ENCODE results near the gene PPAT. TPM values are rescaled to one million over a fixed set of nuclear protein-coding genes. Genes with fewer than 3 reads are reported as not detected.
"Not testable (repeated sequence)": the region's sequence is repeated elsewhere in the genome, so short reads cannot be mapped to it uniquely, and the experiment has no call there.

PPAT gene
- polyA plus RNA-seq, 1 experiment = 3.2 TPM

DNA sequence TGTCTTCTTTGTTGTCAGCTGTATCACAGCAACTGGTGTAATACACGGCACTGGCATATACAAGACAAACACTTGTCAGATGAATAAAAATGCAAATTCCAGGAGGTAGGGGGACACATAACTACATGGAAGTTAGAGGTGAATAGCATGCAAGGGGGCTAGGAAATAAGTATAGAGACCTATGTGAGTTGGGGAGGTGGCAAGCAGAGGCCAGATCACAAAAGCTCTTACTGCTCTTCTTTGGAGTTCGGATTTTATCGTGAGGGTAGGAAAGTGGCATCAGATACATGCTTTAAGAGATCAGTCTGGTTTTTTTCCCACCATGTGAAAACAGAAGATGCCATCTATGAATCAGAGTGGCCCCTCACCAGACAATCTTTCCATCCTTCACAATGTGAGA is 29.2 kb upstream of the PPAT start:
- Histone ChIP-seq H3K4me3 (ENCODE audit: low read depth, low read length) (no peak overlapping the region), H3K36me3 (ENCODE audit: control insufficient read depth, insufficient read depth, low read length) (no peaks in the 10 kb centered on the region; the same call in none of the 2 replicates), H3K27me3 (ENCODE audit: control insufficient read depth, insufficient read depth, low read length) (no peaks in the 10 kb centered on the region)
- ChIA-PET CTCF (no interaction called here), POLR2A (no interaction called here)
- TF ChIP-seq, protein P1, sequence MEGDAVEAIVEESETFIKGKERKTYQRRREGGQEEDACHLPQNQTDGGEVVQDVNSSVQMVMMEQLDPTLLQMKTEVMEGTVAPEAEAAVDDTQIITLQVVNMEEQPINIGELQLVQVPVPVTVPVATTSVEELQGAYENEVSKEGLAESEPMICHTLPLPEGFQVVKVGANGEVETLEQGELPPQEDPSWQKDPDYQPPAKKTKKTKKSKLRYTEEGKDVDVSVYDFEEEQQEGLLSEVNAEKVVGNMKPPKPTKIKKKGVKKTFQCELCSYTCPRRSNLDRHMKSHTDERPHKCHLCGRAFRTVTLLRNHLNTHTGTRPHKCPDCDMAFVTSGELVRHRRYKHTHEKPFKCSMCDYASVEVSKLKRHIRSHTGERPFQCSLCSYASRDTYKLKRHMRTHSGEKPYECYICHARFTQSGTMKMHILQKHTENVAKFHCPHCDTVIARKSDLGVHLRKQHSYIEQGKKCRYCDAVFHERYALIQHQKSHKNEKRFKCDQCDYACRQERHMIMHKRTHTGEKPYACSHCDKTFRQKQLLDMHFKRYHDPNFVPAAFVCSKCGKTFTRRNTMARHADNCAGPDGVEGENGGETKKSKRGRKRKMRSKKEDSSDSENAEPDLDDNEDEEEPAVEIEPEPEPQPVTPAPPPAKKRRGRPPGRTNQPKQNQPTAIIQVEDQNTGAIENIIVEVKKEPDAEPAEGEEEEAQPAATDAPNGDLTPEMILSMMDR (IDR thresholded peaks at IDR 0.05; ENCODE audit: insufficient read depth, low read depth, low read length) = no peak
- DNase-seq (ENCODE audit: low read depth) = no peak

- no peaks in the 10 kb centered on the region for H3K27me3 ChIP-seq (ENCODE audit: control insufficient read depth, insufficient read depth, low read length)
- no peak overlapping the region for H3K4me3 ChIP-seq (ENCODE audit: low read depth, low read length)
- DNase-seq (ENCODE audit: low read depth) = no peak
- TF ChIP-seq, protein P1 (IDR thresholded peaks at IDR 0.05; ENCODE audit: insufficient read depth, low read depth, low read length) = no peak
- H3K36me3 ChIP-seq (ENCODE audit: control insufficient read depth, insufficient read depth, low read length) = no peaks in the 10 kb centered on the region; the same call in none of the 2 replicates
- ChIA-PET POLR2A (no interaction called here), CTCF (no interaction called here)
Measured at GRCh38 chr4:56463711-56464110, 28.3 kb upstream of the PPAT start.

- ChIA-PET CTCF (interaction anchor here (1.4 kb wide), 1 partner anchor 11 kb away, joined by 5 read pairs; no protein-coding TSS in a partner anchor), POLR2A (interaction anchor here (0.6 kb wide), 1 partner anchor 602 kb away, joined by 5 read pairs; no protein-coding TSS in a partner anchor)
- Histone ChIP-seq H3K36me3 (ENCODE audit: control insufficient read depth, insufficient read depth, low read length) (peaks cover 1% of the 10 kb centered on the region), H3K27me3 (ENCODE audit: control insufficient read depth, insufficient read depth, low read length) (no peaks in the 10 kb centered on the region), H3K4me3 (ENCODE audit: low read depth, low read length) (no peak overlapping the region)
- TF ChIP-seq, protein P1 (IDR thresholded peaks at IDR 0.05; ENCODE audit: insufficient read depth, low read depth, low read length) = no peak
- no peak for DNase-seq (ENCODE audit: low read depth)
Measured at GRCh38 chr4:56462157-56462556, 26.7 kb upstream of the PPAT start.

GRCh38 chr4:56460085-56460484 is 24.7 kb upstream of the PPAT start:
- no peaks in the 10 kb centered on the region for H3K27me3 ChIP-seq (ENCODE audit: control insufficient read depth, insufficient read depth, low read length)
- ChIA-PET CTCF (no interaction called here), POLR2A (interaction anchor here (0.7 kb wide), 1 partner anchor 15 kb away, joined by 13 read pairs; no protein-coding TSS in a partner anchor)
- H3K36me3 ChIP-seq (ENCODE audit: control insufficient read depth, insufficient read depth, low read length) = peaks cover 1% of the 10 kb centered on the region
- TF ChIP-seq, protein P1 (IDR thresholded peaks at IDR 0.05; ENCODE audit: insufficient read depth, low read depth, low read length) = no peak
- no peak for DNase-seq (ENCODE audit: low read depth)
- no peak overlapping the region for H3K4me3 ChIP-seq (ENCODE audit: low read depth, low read length)

- Histone ChIP-seq H3K27me3 (ENCODE audit: control insufficient read depth, insufficient read depth, low read length) (no peaks in the 10 kb centered on the region), H3K36me3 (ENCODE audit: control insufficient read depth, insufficient read depth, low read length) (no peaks in the 10 kb centered on the region; the same call in 1 of the 2 replicates), H3K4me3 (ENCODE audit: low read depth, low read length) (no peak overlapping the region)
- TF ChIP-seq, protein P1 (IDR thresholded peaks at IDR 0.05; ENCODE audit: insufficient read depth, low read depth, low read length) = no peak
- POLR2A ChIA-PET = no interaction called here
- CTCF ChIA-PET = no interaction called here
- no peak for DNase-seq (ENCODE audit: low read depth)
Measured at GRCh38 chr4:56450342-56450741, 14.9 kb upstream of the PPAT start.

DNA sequence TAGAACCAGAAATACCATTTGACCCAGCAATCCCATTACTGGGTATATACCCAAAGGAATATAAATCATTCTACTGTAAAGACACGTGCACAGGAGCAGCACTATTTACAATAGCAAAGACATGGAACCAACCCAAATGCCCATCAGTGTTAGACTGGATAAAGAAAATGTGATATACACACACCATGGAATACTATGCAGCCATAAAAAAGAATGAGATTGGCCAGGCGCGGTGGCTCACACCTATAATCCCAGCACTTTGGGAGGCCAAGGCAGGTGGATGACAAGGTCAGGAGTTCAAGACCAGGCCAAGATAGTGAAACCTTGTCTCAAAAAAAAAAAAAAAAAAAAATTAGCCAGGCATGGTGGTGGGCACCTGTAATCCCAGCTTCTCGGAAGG is 14.1 kb upstream of the PPAT start:
- DNase-seq (ENCODE audit: low read depth); CTCF ChIA-PET; H3K27me3 ChIP-seq (ENCODE audit: control insufficient read depth, insufficient read depth, low read length); POLR2A ChIA-PET; H3K36me3 ChIP-seq (ENCODE audit: control insufficient read depth, insufficient read depth, low read length); H3K4me3 ChIP-seq (ENCODE audit: low read depth, low read length): not testable (repeated sequence)

Data from BJ (cell line).